ENCODE measurements around the gene FAM114A2. TPM values are rescaled to one million over a fixed set of nuclear protein-coding genes. Genes with fewer than 3 reads are reported as not detected.
A peak's percentile ranks its signal among the peaks of the same experiment; 100 is the strongest.

FAM114A2 gene
- total and polyA plus RNA-seq, 8 donors: 4.9 to 25.9 (median 11.2) TPM

- intact Hi-C loops (cut with DNase I; ENCODE audit: low total_unique reads): loop anchor here (10.0 kb wide), 1 partner anchor 1430 kb away; no protein-coding TSS in a partner anchor
- Histone ChIP-seq H3K27ac (no peak overlapping the region), H3K9me3 (no peaks in the 10 kb centered on the region), H3K4me3 (no peak overlapping the region), H3K4me1 (peaks cover 0 to 5% (median 2%) of the 10 kb centered on the region in 4 donors), H3K27me3 (peaks cover 0 to 8% (median 0%) of the 10 kb centered on the region in 3 donors), H3K36me3 (no peaks in the 10 kb centered on the region)
- DNase-seq: no peak
- 74 to 79% (median 77%) methylated on average over 17 of the region's 17 CpGs for WGBS, 5 donors
- TF ChIP-seq, protein P1, sequence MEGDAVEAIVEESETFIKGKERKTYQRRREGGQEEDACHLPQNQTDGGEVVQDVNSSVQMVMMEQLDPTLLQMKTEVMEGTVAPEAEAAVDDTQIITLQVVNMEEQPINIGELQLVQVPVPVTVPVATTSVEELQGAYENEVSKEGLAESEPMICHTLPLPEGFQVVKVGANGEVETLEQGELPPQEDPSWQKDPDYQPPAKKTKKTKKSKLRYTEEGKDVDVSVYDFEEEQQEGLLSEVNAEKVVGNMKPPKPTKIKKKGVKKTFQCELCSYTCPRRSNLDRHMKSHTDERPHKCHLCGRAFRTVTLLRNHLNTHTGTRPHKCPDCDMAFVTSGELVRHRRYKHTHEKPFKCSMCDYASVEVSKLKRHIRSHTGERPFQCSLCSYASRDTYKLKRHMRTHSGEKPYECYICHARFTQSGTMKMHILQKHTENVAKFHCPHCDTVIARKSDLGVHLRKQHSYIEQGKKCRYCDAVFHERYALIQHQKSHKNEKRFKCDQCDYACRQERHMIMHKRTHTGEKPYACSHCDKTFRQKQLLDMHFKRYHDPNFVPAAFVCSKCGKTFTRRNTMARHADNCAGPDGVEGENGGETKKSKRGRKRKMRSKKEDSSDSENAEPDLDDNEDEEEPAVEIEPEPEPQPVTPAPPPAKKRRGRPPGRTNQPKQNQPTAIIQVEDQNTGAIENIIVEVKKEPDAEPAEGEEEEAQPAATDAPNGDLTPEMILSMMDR (IDR thresholded peaks at IDR 0.05): no peak
- TF ChIP-seq POLR2A (IDR thresholded peaks at IDR 0.05): no peak
- no peak for TF ChIP-seq EP300 (IDR thresholded peaks at IDR 0.05)
- no peak for TF ChIP-seq POLR2AphosphoS5 (IDR thresholded peaks at IDR 0.05)
Measured at GRCh38 chr5:153964191-153964879, 74.4 kb downstream of the FAM114A2 start.

GRCh38 chr5:153960269-153961215 lies 78.2 kb downstream of the FAM114A2 start:
- Histone ChIP-seq H3K9me3 (peaks cover 0 to 3% (median 0%) of the 10 kb centered on the region in 4 donors), H3K27me3 (no peaks in the 10 kb centered on the region), H3K4me1 (peaks cover 0 to 5% (median 2%) of the 10 kb centered on the region in 4 donors), H3K27ac (no peak overlapping the region), H3K36me3 (no peaks in the 10 kb centered on the region), H3K4me3 (no peak overlapping the region)
- no peak for TF ChIP-seq EP300 (IDR thresholded peaks at IDR 0.05)
- TF ChIP-seq, protein P1 (IDR thresholded peaks at IDR 0.05): no peak
- no peak for TF ChIP-seq POLR2AphosphoS5 (IDR thresholded peaks at IDR 0.05)
- no peak for TF ChIP-seq POLR2A (IDR thresholded peaks at IDR 0.05)
- intact Hi-C loops (cut with DNase I; ENCODE audit: low total_unique reads): loop anchor here (10.0 kb wide), 1 partner anchor 1426 kb away; no protein-coding TSS in a partner anchor
- DNase-seq: no peak
- WGBS, 5 donors: 60 to 74% (median 63%) methylated on average over 10 of the region's 10 CpGs

GRCh38 chr5:153959134-153959957 lies 79.4 kb downstream of the FAM114A2 start:
- DNase-seq: peak in 1 of 2 donors; percentile 36
- no peak overlapping the region for H3K27ac ChIP-seq
- no peaks in the 10 kb centered on the region for H3K36me3 ChIP-seq
- H3K27me3 ChIP-seq: no peaks in the 10 kb centered on the region
- TF ChIP-seq, protein P1 (IDR thresholded peaks at IDR 0.05): no peak
- TF ChIP-seq EP300 (IDR thresholded peaks at IDR 0.05): no peak
- WGBS, 5 donors: 29 to 53% (median 47%) methylated on average over 2 to 5 of the region's 5 CpGs
- H3K4me1 ChIP-seq: no peaks in the 10 kb centered on the region
- intact Hi-C loops (cut with DNase I; ENCODE audit: low total_unique reads): no loop called here
- H3K4me3 ChIP-seq: no peak overlapping the region
- peaks cover 0 to 4% (median 0%) of the 10 kb centered on the region in 4 donors for H3K9me3 ChIP-seq

DNA sequence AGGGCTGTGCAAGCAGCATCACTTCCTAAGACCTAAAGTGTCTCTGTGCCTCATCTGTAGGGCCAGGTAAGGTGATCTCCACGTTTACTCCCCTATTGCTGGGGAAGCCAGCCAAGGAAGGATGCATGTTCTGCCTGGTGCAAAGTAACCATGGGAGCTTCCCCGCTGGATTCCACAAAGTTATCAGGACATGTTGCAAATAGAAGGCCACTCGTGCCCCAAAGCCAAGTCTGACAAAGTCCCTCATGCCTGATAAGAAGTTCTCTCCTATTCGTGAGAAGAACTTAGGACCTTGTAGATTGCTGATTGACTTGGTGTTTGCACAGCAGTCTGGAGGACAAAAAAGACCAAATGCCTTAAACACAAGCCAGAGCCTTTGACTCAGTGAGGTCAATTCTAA lies 81.5 kb downstream of the FAM114A2 start:
- H3K36me3 ChIP-seq: no peaks in the 10 kb centered on the region
- no peak overlapping the region for H3K4me3 ChIP-seq
- no peaks in the 10 kb centered on the region for H3K27me3 ChIP-seq
- H3K27ac ChIP-seq: no peak overlapping the region
- H3K9me3 ChIP-seq: peaks cover 0 to 4% (median 0%) of the 10 kb centered on the region in 4 donors
- intact Hi-C loops (cut with DNase I; ENCODE audit: low total_unique reads): no loop called here
- TF ChIP-seq, protein P1 (IDR thresholded peaks at IDR 0.05): no peak
- TF ChIP-seq POLR2AphosphoS5 (IDR thresholded peaks at IDR 0.05) (no peak), POLR2A (IDR thresholded peaks at IDR 0.05) (no peak)
- DNase-seq: no peak
- WGBS, 5 donors: 29 to 58% (median 35%) methylated on average over 4 of the region's 4 CpGs
- no peaks in the 10 kb centered on the region for H3K4me1 ChIP-seq

Data from stomach (tissue), 9 donors.